Progenitor cell of endocrine pancreas (in vitro differentiated cells): ENCODE data around the gene FREM3. TPM values are rescaled to one million over a fixed set of nuclear protein-coding genes. Genes with fewer than 3 reads are reported as not detected.

Experiments
- DNase-seq: peaks from one replicate; pipeline ENCODE4 v3.0.0; 2021; ENCODE audit warnings: low spot score; ENCODE audit not compliant: unreplicated experiment
- H3K27ac Mint-ChIP-seq: 2 replicates; pipeline ENCODE4 v1.8.0; 2021; ENCODE audit warnings: mild to moderate bottlenecking, moderate library complexity, mixed read lengths
- H3K27me3 Mint-ChIP-seq: 2 replicates; pipeline ENCODE4 v1.8.0; 2021; ENCODE audit warnings: mixed read lengths
- H3K36me3 Mint-ChIP-seq: 2 replicates; pipeline ENCODE4 v1.8.0; 2022; ENCODE audit warnings: mixed read lengths; ENCODE audit not compliant: insufficient read depth
- H3K4me1 Mint-ChIP-seq: 2 replicates; pipeline ENCODE4 v1.8.0; 2021; ENCODE audit warnings: low read depth, mixed read lengths
- H3K4me3 Mint-ChIP-seq: 2 replicates; pipeline ENCODE4 v1.8.0; 2021; ENCODE audit warnings: low read depth, mild to moderate bottlenecking, moderate library complexity, mixed read lengths
- H3K9me3 Mint-ChIP-seq: 2 replicates; pipeline ENCODE4 v1.8.0; 2021; ENCODE audit warnings: low read depth, mixed read lengths
- total RNA-seq: library from RNA; stranded (reverse); gene quantifications from 2 replicates; pipeline ENCODE4 v1.2.1, GENCODE V29; 2021
- TF ChIP-seq, protein P1 (sequence below): fragments of 200-600 bp; sonication (generic); IDR thresholded peaks from one replicate; pipeline ENCODE4 v1.5.0; 2021; ENCODE audit warnings: antibody characterized with exemption, mild to moderate bottlenecking; ENCODE audit not compliant: unreplicated experiment

FREM3 gene
- total RNA-seq, 1 donor from 2014 or later: not detected

DNA sequence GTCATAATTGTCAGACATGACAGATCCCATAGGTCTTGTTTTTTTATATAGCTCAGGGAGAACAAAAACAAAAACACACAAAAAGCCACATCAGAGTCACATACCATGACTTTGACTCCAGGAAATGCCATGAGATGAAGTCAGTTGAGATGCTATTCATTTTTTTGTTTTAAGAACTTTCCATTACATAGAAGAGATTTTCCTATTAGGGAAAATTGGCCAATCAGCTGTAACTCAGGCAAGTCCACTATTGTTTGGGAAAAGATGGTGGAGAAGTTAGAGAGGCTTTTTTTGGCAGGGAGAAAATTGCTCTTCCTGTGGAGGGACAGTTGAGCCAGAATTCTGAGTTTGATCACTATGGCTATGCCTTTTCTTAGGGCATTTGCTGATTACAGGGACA, 114.4 kb downstream of the FREM3 start:
- no peak overlapping the region for H3K27ac Mint-ChIP-seq
- H3K9me3 Mint-ChIP-seq: peaks cover 15% of the 10 kb centered on the region
- H3K4me3 Mint-ChIP-seq: no peak overlapping the region
- H3K27me3 Mint-ChIP-seq: no peaks in the 10 kb centered on the region
- no peaks in the 10 kb centered on the region for H3K4me1 Mint-ChIP-seq
- DNase-seq: no peak
- H3K36me3 Mint-ChIP-seq: peaks cover 2% of the 10 kb centered on the region
- TF ChIP-seq, protein P1, sequence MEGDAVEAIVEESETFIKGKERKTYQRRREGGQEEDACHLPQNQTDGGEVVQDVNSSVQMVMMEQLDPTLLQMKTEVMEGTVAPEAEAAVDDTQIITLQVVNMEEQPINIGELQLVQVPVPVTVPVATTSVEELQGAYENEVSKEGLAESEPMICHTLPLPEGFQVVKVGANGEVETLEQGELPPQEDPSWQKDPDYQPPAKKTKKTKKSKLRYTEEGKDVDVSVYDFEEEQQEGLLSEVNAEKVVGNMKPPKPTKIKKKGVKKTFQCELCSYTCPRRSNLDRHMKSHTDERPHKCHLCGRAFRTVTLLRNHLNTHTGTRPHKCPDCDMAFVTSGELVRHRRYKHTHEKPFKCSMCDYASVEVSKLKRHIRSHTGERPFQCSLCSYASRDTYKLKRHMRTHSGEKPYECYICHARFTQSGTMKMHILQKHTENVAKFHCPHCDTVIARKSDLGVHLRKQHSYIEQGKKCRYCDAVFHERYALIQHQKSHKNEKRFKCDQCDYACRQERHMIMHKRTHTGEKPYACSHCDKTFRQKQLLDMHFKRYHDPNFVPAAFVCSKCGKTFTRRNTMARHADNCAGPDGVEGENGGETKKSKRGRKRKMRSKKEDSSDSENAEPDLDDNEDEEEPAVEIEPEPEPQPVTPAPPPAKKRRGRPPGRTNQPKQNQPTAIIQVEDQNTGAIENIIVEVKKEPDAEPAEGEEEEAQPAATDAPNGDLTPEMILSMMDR: no peak

DNA sequence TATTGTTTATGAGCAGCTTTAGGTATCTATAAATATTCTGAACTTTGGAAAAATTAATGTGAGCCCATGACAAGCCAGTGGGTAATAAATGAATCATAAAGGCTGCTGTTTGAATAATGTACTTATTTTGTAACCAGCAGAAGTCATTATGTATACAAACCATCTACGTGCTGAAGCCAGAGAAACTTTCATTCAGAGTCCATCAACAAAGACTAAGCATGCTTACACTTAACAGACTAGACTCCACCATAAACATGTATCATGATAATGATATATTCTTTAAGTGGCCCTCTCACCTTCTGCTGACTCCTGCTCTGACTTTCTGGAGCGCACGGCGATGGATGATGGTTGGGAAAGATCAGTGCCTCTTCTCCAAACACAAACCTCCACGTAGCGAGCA, 114.9 kb downstream of the FREM3 start:
- H3K9me3 Mint-ChIP-seq: peaks cover 15% of the 10 kb centered on the region
- H3K36me3 Mint-ChIP-seq: peaks cover 2% of the 10 kb centered on the region
- H3K4me3 Mint-ChIP-seq: no peak overlapping the region
- DNase-seq: no peak
- H3K27ac Mint-ChIP-seq: no peak overlapping the region
- H3K4me1 Mint-ChIP-seq: no peaks in the 10 kb centered on the region
- TF ChIP-seq, protein P1: no peak
- no peaks in the 10 kb centered on the region for H3K27me3 Mint-ChIP-seq

DNA sequence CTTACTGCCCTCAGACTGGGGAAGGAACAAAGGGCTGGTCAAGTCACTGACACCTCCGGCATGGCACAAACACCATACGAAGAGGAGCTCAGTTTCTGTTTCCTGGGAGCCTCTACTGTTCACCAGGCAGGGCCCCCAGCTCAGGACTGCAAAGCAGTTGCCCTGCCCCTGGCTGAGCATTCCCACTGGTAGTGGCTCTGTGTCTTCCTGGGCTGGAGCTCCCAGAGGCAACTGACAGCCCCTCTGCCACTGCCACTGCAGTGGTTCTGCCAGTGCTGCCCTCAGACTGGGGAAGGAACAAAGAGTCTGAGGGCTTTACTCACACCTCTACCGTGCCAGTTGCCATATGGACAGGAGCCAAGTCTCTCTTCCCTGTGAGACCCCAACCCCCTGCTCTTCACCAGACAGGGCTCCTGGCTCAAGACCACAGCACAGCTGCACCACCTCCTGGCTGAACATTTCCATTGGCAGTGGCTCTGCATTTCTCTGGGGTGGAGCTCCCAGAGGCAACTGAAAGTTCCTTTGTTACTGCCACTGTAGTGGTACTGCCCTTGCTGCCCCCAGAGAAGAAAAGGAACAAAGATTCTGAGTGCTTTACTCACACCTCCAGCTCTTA, 119.0 kb downstream of the FREM3 start:
- DNase-seq: no peak
- Mint-ChIP-seq H3K27ac (no peak overlapping the region), H3K36me3 (peaks cover 2% of the 10 kb centered on the region), H3K27me3 (no peaks in the 10 kb centered on the region), H3K9me3 (peaks cover 15% of the 10 kb centered on the region), H3K4me1 (no peaks in the 10 kb centered on the region), H3K4me3 (no peak overlapping the region)
- TF ChIP-seq, protein P1: no peak

DNA sequence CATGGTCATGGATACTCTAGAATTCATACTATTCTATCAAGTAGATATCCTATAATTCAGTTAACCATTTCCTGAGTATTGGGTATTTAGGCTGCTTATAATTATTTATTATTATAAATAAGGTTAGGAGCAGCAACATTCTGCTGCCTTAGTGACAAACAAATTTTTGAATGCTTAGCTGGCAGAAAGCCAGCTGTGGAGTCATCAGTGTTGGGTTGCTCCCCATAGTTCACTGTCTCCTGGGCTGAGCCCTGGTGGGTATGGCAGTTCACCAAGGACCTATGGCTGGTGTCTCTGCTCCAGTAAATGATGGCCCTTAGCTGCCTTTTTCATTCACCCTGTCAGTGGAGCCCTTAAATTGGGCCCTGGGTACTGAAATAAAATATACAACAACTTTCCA, 125.1 kb downstream of the FREM3 start:
- Mint-ChIP-seq H3K9me3 (no peaks in the 10 kb centered on the region), H3K4me1 (no peaks in the 10 kb centered on the region), H3K27ac (no peak overlapping the region), H3K36me3 (no peaks in the 10 kb centered on the region), H3K4me3 (no peak overlapping the region), H3K27me3 (no peaks in the 10 kb centered on the region)
- no peak for DNase-seq
- TF ChIP-seq, protein P1: no peak

DNA sequence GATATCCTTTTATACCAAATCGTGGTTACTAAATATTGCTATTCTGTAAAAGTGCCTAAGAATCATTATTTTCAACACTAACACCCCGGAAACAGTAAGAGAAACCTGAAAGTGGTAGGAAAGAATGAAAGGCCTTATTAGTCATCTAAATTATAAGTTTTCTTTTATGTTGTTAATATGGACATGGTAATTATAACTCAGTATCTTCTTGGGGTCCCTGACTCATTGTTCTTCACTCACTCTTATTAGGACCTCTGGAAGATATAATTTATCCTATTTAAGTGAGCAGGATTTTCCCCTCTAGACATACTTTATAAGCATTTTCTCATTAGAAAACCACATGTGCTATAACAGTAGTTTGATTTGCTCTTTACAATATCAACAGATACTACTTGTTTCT, 136.0 kb downstream of the FREM3 start:
- no peaks in the 10 kb centered on the region for H3K36me3 Mint-ChIP-seq
- TF ChIP-seq, protein P1: no peak
- no peaks in the 10 kb centered on the region for H3K27me3 Mint-ChIP-seq
- no peak overlapping the region for H3K4me3 Mint-ChIP-seq
- H3K27ac Mint-ChIP-seq: no peak overlapping the region
- no peaks in the 10 kb centered on the region for H3K4me1 Mint-ChIP-seq
- DNase-seq: no peak
- peaks cover 15% of the 10 kb centered on the region for H3K9me3 Mint-ChIP-seq
